GM19328 (cell line): ENCODE results near the gene DISP3.

Experiments used
- ATAC-seq: cut with Tn5 transposase; IDR thresholded peaks from one replicate; pipeline ENCODE4 v1.9.1; 2021; ENCODE audit warnings: mild to moderate bottlenecking, moderate library complexity; ENCODE audit not compliant: unreplicated experiment

DISP3 gene

GRCh38 chr1:11505591-11506538, 26.9 kb downstream of the DISP3 start:
- no peak for ATAC-seq

GRCh38 chr1:11507309-11507708, 28.4 kb downstream of the DISP3 start:
- no peak for ATAC-seq

DNA sequence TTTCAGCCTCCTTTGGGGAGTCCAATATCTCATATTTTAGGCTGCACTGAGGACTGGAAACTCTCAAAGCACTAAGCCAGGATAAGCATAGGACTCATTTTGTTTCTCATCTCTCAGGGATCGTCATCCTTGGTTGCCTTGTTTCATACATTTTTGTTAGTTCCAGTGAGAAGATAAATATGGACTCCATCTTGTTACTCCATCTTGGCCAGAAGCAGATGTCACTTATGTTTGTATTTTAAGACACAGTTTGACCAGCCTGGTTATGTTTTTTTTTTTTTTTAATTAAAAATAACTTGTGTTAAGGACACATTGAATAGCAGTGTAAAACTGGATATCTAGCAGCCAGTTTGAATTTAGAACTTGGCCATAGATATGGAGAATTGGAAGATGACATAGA, 34.7 kb downstream of the DISP3 start:
- no peak for ATAC-seq

GRCh38 chr1:11514366-11514765, 35.4 kb downstream of the DISP3 start:
- no peak for ATAC-seq

GRCh38 chr1:11515368-11516300, 36.7 kb downstream of the DISP3 start:
- ATAC-seq, result no peak

GRCh38 chr1:11516961-11517635, 38.1 kb downstream of the DISP3 start:
- ATAC-seq, result no peak

DNA sequence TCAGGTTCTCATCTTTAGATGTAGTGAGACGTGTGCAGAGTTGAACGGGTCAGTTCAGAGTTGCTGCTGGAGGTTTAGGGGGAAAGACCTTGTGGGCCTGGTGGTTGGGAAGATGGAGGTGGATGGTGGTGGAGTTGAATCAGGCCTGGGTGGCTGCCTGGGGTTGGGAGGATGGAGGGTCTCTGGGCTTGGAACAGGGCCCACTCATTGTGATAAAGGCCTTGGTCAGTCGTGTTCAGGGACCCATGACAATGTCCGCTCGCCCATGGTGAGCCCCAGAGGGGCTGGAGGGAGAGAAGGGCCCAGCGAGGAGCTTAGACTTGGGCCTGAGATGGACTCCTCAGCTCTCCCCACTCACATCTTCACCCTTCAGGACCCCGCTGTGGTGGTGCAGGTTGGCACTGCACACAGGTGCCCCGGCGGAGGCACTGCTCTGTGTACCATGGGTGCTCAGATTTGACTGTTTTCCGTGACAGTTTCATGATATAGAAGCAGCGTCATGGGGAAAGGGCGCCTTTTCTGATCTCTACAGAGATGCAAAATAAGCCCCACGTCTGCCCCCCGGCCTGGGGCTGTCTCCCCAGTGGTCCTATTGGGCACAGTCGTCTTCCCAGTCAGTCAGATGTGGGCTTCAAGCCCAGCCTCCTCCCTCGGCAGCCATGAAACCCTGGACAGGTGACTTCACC, 39.2 kb downstream of the DISP3 start:
- ATAC-seq, result no peak

DNA sequence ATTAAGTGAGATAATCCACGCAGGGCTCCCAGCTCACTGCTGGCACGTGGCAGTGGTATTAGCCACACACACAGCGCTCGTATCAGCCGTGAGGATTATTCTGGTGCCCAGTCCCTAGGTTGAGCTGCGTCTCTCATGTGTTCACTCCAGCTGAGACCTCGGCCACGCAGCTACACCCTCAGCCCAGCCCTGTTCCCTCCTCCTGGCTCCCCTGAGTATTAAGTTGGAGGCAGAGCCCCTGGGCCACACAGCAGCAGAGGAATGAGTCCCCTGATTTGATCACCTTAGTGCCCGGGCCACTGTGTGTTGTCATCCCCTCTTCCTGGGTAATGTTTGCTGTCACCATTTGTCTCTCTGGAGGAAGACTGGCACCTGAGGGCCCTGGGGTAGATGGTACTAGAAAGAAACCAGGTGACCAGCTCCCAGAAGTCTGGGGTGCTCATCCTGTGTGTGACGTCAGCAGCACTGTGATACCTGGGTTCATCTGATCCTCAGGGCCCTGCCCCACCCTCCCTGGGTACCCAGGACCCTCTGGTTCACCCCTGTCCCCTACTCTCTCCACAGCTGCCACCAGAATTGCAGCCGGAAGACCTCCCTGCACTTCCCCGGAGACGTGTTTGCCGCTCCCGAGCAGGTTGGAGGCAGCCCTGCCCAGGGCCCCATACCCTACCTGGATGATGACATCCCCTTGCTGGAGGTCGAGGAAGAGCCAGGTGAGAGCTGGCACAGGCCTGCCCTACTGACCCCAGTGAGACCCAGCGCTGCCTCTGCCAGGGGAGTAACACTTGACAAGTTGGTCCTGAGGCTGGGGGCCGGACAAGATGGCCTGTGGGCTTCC, 40.1 kb downstream of the DISP3 start:
- no peak for ATAC-seq

- ATAC-seq, result no peak
Measured at GRCh38 chr1:11519629-11520031, 40.7 kb downstream of the DISP3 start.

GRCh38 chr1:11520531-11521233, 41.7 kb downstream of the DISP3 start:
- ATAC-seq, result no peak

- ATAC-seq, result no peak
Measured at GRCh38 chr1:11521582-11522399, 42.8 kb downstream of the DISP3 start.

DNA sequence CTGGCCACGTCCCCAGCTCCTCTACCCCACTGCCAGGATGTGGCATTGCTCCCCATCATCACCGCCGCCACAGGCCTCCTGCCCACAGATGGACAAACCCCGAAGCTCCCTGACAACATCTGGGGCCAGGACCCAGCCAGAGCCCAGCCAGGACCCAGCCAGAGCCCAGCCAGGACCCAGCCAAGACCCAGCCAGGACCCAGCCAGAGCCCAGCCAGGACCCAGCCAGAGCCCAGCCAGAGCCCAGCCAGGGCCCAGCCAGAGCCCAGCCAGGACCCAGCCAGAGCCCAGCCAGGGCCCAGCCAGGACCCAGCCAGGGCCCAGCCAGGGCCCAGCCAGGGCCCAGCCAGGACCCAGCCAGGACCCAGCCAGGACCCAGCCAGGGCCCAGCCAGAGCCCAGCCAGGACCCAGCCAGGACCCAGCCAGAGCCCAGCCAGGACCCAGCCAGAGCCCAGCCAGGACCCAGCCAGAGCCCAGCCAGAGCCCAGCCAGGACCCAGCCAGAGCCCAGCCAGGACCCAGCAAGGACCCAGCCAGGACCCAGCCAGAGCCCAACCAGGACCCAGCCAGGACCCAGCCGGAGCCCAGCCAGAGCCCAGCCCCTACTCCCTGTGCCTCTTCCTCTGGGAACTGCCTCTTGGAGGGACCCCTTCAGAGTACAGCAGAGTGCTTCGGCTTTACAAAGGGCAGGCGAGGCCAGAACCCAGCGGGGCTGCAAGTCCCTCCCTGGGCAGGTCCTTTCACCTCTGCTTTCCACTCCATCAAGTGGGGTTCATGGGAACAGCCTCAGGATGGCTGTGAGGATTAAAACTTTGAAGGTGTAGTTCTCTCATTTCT, 43.7 kb downstream of the DISP3 start:
- ATAC-seq, result no peak

DNA sequence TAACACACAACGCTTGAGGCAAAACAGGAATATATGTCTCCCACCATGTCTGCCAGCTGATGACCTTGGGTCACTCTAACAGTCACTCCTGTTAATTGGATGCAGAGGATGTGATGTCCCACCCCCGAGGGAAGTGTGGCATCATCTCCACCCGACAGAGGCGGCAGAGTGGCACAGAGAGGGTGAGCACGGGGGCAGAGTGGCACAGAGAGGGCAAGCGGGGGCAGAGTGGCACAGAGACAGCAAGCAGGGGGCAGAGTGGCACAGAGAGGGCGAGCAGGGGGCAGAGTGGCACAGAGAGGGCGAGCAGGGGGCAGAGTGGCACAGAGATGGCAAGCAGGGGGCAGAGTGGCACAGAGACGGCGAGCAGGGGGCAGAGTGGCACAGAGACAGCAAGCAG, 44.3 kb downstream of the DISP3 start:
- no peak for ATAC-seq

GRCh38 chr1:11523746-11524464, 45.0 kb downstream of the DISP3 start:
- ATAC-seq, result no peak

DNA sequence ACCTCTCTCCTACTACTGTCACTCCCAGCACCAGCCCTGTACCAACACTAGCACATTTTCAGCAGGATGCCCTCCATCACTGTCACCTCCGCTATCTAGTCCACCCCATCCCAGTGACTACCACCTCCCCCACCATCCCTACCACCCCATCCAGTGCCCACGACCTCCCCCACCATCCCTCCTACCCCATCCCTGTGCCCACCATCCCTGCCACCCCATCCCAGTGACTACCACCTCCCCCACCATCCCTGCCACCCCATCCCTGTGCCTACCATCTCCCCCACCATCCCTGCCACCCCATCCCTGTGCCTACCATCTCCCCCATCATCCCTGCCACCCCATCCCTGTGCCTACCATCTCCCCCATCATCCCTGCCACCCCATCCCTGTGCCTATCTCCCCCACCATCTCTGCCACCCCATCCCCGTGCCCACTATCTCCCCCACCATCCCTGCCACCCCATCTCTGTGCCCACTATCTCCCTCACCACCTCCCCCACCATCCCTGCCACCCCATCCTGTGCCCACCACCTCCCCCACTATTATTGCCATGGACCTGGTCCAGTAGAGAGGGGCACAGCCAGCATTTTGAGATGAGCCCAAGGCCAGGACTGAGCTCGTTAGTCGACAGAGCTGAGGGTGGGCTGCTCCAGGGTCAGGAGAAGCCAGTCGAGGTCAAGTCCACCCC, 45.7 kb downstream of the DISP3 start:
- no peak for ATAC-seq

GRCh38 chr1:11525151-11525505, 46.2 kb downstream of the DISP3 start:
- ATAC-seq, result no peak
